ENCODE data around the gene CDV3.

CDV3 gene

GRCh38 chr3:133529809-133530208, 43.7 kb upstream of the CDV3 start:
- Histone ChIP-seq H3K36me3 (ENCODE audit: insufficient read depth, low read length) (no peaks in the 10 kb centered on the region), H3K9ac (ENCODE audit: low read depth, low read length) (no peak overlapping the region), H3K9me3 (ENCODE audit: insufficient read depth, low read length, severe bottlenecking) (peaks cover 3% of the 10 kb centered on the region), H2AFZ (ENCODE audit: low read depth, low read length) (no peak overlapping the region), H3K79me2 (ENCODE audit: insufficient read depth, low read length) (no peaks in the 10 kb centered on the region), H3K4me2 (ENCODE audit: insufficient read depth, low read length) (no peak overlapping the region), H3K4me3 (ENCODE audit: low read depth in 1 of 2, low read length in 2 of 2) (no peak overlapping the region), H3K4me1 (ENCODE audit: insufficient read depth, low read length) (no peaks in the 10 kb centered on the region), H4K20me1 (ENCODE audit: insufficient read depth, low read length) (no peaks in the 10 kb centered on the region), H3K27ac (ENCODE audit: low read length) (no peak overlapping the region), H3K27me3 (ENCODE audit: insufficient read depth, low read length, poor library complexity) (no peaks in the 10 kb centered on the region)
- no peak for DNase-seq
- no peak for ATAC-seq (ENCODE audit: insufficient read depth, low read depth)
- TF ChIP-seq CTCF (IDR thresholded peaks at IDR 0.05; ENCODE audit: borderline replicate concordance, extremely low read depth, low read length, poor library complexity, severe bottlenecking) (no peak), EZH2 (IDR thresholded peaks at IDR 0.05; ENCODE audit: borderline replicate concordance, low read depth, low read length, severe bottlenecking) (no peak)

DNA sequence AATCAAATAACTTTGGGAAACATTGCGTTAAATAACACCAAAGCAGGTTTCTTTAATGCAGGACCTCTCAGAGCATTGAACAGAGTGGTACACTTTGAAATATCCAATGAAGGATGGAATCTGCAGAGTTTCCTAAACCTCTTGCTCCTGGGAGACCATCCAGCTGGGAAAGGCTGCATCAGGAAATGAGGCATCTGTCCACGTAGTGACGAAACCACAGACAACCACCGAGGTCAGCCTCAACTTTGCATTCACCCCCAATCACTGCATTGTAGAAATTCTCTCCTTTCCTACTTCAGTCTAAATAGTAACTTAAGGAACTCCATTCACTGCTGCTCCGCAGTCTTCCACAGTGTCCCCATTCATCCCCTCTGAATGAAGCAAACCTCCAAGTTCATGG, 41.5 kb upstream of the CDV3 start:
- H3K27me3 ChIP-seq (ENCODE audit: insufficient read depth, low read length, poor library complexity) = peaks cover 2% of the 10 kb centered on the region
- no peaks in the 10 kb centered on the region for H3K79me2 ChIP-seq (ENCODE audit: insufficient read depth, low read length)
- no peaks in the 10 kb centered on the region for H4K20me1 ChIP-seq (ENCODE audit: insufficient read depth, low read length)
- no peak overlapping the region for H3K4me3 ChIP-seq (ENCODE audit: low read depth in 1 of 2, low read length in 2 of 2)
- TF ChIP-seq CTCF (IDR thresholded peaks at IDR 0.05; ENCODE audit: borderline replicate concordance, extremely low read depth, low read length, poor library complexity, severe bottlenecking) = no peak
- TF ChIP-seq EZH2 (IDR thresholded peaks at IDR 0.05; ENCODE audit: borderline replicate concordance, low read depth, low read length, severe bottlenecking) = no peak
- no peak for ATAC-seq (ENCODE audit: insufficient read depth, low read depth)
- no peak overlapping the region for H2AFZ ChIP-seq (ENCODE audit: low read depth, low read length)
- no peaks in the 10 kb centered on the region for H3K4me1 ChIP-seq (ENCODE audit: insufficient read depth, low read length)
- H3K9me3 ChIP-seq (ENCODE audit: insufficient read depth, low read length, severe bottlenecking) = peaks cover 3% of the 10 kb centered on the region
- H3K9ac ChIP-seq (ENCODE audit: low read depth, low read length) = no peak overlapping the region
- H3K4me2 ChIP-seq (ENCODE audit: insufficient read depth, low read length) = no peak overlapping the region
- DNase-seq = no peak
- no peaks in the 10 kb centered on the region for H3K36me3 ChIP-seq (ENCODE audit: insufficient read depth, low read length)
- no peak overlapping the region for H3K27ac ChIP-seq (ENCODE audit: low read length)

DNA sequence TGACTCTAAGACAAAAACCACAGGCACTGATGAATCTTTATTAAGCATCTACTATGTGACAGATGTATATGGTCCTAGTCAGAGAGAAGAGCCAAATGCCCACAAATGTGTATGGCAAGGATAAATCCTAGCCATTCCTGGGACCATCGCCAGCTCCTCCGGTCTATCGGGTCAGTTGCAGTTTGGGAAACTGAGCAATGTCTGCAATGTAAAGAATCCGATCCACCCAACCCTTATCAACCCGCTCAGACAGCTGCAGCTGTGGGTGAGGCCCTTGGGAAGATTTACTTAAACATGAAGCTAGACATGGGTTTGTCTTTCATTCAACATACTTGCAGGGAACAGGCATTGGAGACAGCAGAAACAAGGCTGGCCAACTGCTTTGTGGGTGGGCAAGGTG, 40.5 kb upstream of the CDV3 start:
- no peaks in the 10 kb centered on the region for H3K36me3 ChIP-seq (ENCODE audit: insufficient read depth, low read length)
- DNase-seq = no peak
- TF ChIP-seq CTCF (IDR thresholded peaks at IDR 0.05; ENCODE audit: borderline replicate concordance, extremely low read depth, low read length, poor library complexity, severe bottlenecking) = no peak
- TF ChIP-seq EZH2 (IDR thresholded peaks at IDR 0.05; ENCODE audit: borderline replicate concordance, low read depth, low read length, severe bottlenecking) = no peak

More for the DNA sequence above, 40.5 kb upstream of the CDV3 start:
- no peaks in the 10 kb centered on the region for H4K20me1 ChIP-seq (ENCODE audit: insufficient read depth, low read length)
- H3K27ac ChIP-seq (ENCODE audit: low read length) = no peak overlapping the region
- H3K27me3 ChIP-seq (ENCODE audit: insufficient read depth, low read length, poor library complexity) = peaks cover 2% of the 10 kb centered on the region
- ATAC-seq (ENCODE audit: insufficient read depth, low read depth) = no peak
- H3K4me2 ChIP-seq (ENCODE audit: insufficient read depth, low read length) = no peak overlapping the region
- no peak overlapping the region for H2AFZ ChIP-seq (ENCODE audit: low read depth, low read length)
- H3K9me3 ChIP-seq (ENCODE audit: insufficient read depth, low read length, severe bottlenecking) = peaks cover 3% of the 10 kb centered on the region
- no peaks in the 10 kb centered on the region for H3K79me2 ChIP-seq (ENCODE audit: insufficient read depth, low read length)
- no peak overlapping the region for H3K4me3 ChIP-seq (ENCODE audit: low read depth in 1 of 2, low read length in 2 of 2)
- H3K9ac ChIP-seq (ENCODE audit: low read depth, low read length) = no peak overlapping the region
- H3K4me1 ChIP-seq (ENCODE audit: insufficient read depth, low read length) = no peaks in the 10 kb centered on the region
